HG03521 (cell line): Measurements from ENCODE around the gene TMEM213.
"Not testable (repeated sequence)": the region's sequence is repeated elsewhere in the genome, so short reads cannot be mapped to it uniquely, and the experiment has no call there.

Source experiments
- ATAC-seq: cut with Tn5 transposase; IDR thresholded peaks from one replicate; pipeline ENCODE4 v1.9.1; 2021; ENCODE audit warnings: mild to moderate bottlenecking, moderate library complexity; ENCODE audit not compliant: unreplicated experiment

TMEM213 gene

DNA sequence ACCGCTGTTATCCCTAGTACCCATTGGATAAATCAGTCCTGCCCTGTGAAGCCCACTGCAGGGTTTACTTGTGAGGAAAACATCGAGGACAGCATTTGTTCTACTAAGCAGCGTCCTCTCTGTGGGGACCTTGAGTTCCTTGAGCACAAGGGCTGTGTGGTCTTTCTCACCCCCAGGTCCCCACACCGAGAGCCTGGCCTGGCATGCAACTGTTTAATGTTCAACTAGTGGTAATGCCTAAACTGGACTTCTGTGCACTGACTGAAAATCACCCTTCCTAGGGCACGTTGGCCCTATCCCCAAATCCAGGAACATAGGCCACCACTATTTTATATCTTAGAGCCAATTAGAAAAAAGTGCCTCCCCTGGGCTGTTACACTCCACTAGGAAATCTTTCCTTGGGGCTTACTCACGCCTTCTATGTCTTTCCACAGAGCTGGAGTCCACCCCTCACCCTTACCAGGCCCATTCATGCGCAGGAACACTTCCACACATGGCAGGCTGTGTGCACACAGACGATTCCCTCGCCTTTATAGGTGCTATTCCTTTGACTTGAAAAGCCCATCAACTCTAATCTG lies 1.7 kb upstream of the TMEM213 start:
- ATAC-seq = no peak

- not testable (repeated sequence) for ATAC-seq
Measured at GRCh38 chr7:138797046-138797445, 748 bp upstream of the TMEM213 start.

DNA sequence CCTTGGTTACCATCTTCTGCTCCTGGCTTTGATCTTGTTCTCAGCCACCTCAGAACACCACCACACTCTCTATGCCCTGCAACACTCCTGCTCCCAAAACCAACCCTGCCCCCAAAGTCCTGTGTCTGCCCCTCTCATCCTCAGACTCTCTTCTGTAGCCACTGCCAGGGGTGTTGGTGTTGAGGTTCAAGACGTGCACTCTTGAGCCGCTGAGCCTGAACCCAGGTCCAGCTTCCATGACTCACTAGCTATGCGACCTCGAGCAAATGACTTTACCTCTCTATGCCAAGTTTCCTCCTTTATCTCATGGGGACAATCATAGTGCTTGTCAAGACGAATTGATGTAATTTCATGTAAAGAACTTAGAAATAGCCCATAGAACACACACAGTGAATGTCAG lies 1.0 kb downstream of the TMEM213 start:
- ATAC-seq = no peak

DNA sequence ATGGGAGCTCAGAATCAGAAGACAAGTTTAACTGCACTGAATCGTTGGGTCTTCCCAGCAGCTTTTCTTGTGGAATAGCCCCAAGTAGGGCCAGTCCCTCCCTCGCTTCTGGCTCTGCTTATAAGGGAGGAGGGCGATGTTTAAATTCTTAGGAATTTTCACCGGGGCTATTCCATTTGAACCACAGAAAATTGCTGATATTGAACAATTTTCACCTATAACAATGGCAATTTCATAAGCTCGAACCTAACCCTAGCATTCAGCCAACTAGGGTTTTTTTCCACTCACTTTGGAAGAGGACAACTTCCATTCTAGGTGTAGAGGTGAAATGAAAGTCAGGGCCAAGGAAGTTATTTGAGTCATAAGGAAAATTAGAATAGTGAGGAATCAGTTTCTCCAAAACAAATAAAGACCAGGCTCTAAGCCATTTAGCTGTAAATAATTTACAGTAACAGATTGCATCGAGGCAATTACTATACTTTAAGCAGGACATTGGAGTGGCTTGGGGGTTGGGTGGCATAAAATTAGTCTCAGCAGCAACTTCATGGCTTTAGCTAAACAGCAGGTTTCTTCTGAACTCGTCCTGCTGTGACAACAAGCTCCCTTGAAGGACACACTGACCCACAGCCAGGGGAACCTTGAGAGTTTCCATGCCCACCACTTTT lies 1.7 kb downstream of the TMEM213 start:
- ATAC-seq = no peak

DNA sequence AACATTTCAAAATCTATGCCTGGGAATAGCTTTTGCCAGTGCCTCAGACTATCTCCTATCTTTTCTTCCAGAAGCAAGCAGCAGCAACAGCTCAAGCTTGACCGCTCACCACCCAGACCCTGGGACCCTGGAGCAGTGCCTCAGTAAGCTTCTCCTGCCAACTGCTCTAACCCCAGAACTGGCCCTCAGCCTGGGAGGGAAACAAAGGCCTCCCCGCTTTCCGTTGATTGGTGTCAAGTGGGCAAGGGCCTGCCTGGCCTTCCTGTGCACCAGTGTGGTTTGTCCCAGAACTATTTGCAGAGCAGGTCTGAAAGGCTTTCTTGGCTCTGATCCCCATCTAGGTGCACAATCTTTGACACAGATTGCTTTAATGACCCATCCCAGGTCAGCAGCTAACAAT lies 3.5 kb downstream of the TMEM213 start:
- no peak for ATAC-seq

GRCh38 chr7:138802706-138803105 lies 4.9 kb downstream of the TMEM213 start:
- no peak for ATAC-seq

GRCh38 chr7:138804618-138805017 lies 6.8 kb downstream of the TMEM213 start:
- no peak for ATAC-seq

- no peak for ATAC-seq
Measured at GRCh38 chr7:138809346-138809745, 11.6 kb downstream of the TMEM213 start.

GRCh38 chr7:138811327-138811726 lies 13.5 kb downstream of the TMEM213 start:
- not testable (repeated sequence) for ATAC-seq

GRCh38 chr7:138813945-138814344 lies 16.2 kb downstream of the TMEM213 start:
- ATAC-seq = no peak

DNA sequence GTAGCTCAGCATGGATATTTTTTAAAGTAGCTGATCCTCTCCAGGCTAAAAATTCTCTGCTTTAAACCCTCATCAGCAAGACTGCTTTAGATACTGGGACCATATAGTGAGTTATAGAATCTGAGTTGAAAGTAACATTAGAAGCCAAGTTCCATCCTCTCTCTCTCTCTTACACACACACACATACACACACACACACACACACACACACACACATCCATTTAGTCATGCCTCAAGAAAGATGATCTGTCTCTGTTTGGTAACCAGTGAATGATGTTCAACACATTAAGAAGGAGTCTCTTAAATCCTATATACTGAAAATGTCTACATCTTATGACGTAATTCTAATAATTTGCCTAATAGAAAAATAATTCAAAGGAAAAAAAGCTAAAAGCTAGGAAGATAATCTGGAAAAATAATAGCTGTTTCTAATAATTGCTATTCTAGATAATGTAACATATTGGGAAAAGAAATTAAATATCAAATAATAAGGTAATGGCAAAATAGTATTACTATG lies 17.1 kb downstream of the TMEM213 start:
- ATAC-seq = no peak

DNA sequence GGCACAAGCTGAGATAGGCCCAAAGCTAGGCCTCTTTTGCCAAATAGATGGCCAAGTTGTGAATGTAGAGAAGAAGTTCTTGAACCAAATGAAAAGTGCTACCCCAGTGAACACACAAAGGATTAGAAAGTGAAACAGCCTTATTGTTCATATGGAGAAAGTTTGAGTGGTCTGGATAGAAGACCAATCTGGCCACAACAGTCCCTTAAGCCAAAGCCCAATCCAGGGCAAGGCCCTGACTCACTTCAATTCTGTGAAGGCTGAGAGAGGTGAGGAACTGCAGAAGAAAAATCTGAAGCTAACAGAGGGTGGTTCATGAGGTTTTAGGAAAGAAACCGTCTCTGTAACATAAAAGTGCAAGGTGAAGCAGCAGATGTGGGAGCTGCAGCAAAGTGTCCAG lies 18.9 kb downstream of the TMEM213 start:
- ATAC-seq = no peak

GRCh38 chr7:138819625-138820024 lies 21.8 kb downstream of the TMEM213 start:
- no peak for ATAC-seq

DNA sequence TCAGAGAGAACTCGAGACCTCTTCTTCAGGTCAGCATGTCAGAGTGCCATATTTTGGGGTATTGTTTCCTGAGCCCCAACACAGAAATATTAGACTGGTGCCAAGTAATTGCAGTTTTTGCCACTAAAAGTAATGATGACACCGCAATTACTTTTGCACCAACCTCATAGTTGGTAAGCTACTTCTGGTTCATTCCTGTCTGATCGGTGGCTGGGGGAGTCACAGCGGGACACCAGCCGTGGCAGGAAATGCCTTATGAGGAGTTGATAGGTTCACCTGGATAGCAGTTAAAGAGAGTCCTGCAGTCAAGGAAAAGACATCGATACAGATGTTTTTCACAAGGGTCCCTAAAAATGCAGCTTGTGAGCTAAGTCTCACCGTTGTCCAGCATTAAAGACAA lies 24.1 kb downstream of the TMEM213 start:
- no peak for ATAC-seq

- ATAC-seq = no peak
Measured at GRCh38 chr7:138822867-138823535, 25.2 kb downstream of the TMEM213 start.

GRCh38 chr7:138825049-138825721 lies 27.4 kb downstream of the TMEM213 start:
- no peak for ATAC-seq

- no peak for ATAC-seq
Measured at GRCh38 chr7:138828302-138828701, 30.5 kb downstream of the TMEM213 start.

- no peak for ATAC-seq
Measured at GRCh38 chr7:138829335-138829734, 31.5 kb downstream of the TMEM213 start.

DNA sequence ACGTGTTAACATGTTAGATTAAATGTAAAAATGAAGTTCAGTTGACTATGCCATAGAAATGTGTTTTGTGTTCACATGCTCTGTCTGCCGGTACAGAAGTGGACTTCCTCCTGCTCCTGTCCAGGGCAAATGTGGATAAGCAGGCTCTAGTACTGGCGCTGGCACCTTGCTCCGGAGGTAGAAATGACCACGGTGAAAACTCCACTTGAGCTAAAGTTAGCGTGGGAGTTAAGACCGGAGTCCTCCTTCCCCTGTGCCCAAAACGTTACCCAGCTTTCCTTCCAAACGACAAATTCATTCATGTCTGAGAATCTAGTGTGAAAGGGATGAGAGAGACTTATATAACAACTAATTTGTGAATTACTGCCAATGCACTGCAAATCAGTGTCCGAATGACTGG lies 35.2 kb downstream of the TMEM213 start:
- ATAC-seq = no peak

DNA sequence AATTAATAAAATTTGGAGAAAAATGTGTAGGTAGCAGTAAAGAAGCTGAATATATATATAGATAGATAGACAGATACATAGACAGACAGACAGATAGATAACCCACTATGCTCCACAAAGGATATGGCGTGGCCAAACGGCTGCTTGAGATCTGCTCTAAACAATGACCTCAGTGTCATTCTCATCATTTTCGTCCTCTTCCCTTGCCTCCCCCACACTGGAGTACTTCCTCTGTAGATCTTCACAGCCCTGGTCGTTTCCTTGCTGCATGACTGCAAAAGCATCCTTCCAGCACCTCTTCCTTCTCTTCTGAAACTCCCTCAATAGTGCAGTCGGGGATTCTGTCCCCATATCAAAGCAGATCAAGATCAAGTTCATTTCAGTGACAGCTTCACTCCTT lies 35.8 kb downstream of the TMEM213 start:
- ATAC-seq = no peak

DNA sequence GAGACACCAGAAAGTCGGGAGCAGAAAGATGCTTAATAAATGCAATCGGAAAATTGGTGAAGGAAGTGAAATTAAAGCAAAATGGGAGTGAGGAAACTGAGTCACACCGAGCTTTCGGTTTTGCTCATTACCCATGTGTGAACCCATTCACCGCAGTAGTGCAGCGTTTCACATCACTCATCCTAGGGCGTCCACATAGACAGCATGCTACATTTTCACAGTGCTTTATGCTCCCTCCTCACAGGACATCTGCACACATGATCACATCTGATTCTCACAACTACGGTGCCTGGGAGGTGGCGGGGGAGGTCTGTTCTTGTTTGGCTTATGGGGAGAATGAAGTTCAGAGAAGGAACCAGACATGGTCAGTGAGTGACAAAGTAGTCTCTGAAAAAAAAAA lies 36.8 kb downstream of the TMEM213 start:
- ATAC-seq = no peak

- no peak for ATAC-seq
Measured at GRCh38 chr7:138835087-138835486, 37.3 kb downstream of the TMEM213 start.
